ENCODE results near the gene LINC01488. TPM values are rescaled to one million over a fixed set of nuclear protein-coding genes. Genes with fewer than 3 reads are reported as not detected.

The LINC01488 gene
- total and polyA plus RNA-seq, 2 of the 13 experiments (the other 11 are each of a cell fraction or from before 2014, with no cell fraction given), result 0.26 to 0.58 TPM

GRCh38 chr11:69491071-69492031 is 9.9 kb downstream of the LINC01488 start:
- no TSS peak for BruUV-seq (replicated peaks)
- Histone ChIP-seq H3K4me1 (ENCODE audit: insufficient read depth, low read length) (peaks cover 43% of the 10 kb centered on the region), H3K27me3 (ENCODE audit: control insufficient read depth in 1 of 2, insufficient read depth in 2 of 2, low read length in 2 of 2) (no peaks in the 10 kb centered on the region), H3K9ac (ENCODE audit: insufficient read depth, low read depth, low read length) (no peak overlapping the region), H3K79me2 (ENCODE audit: insufficient read depth, low read length) (no peaks in the 10 kb centered on the region), H3K4me2 (ENCODE audit: low read depth, low read length) (no peak overlapping the region), H3K36me3 (replicated peaks in 1 of 2; ENCODE audit: control insufficient read depth in 1 of 2, insufficient read depth in 2 of 2, low read length in 2 of 2) (no peaks in the 10 kb centered on the region), H3K4me3 (replicated peaks in 1 of 3; ENCODE audit: insufficient read depth in 1 of 3, low read depth in 2 of 3, low read length in 3 of 3) (no peak overlapping the region), H4K20me1 (ENCODE audit: insufficient read depth, low read length) (no peaks in the 10 kb centered on the region), H3K9me3 (ENCODE audit: low read length) (no peaks in the 10 kb centered on the region), H3K27ac (ENCODE audit: extremely low read length, insufficient read depth, low read length) (no peak overlapping the region), H2AFZ (ENCODE audit: low read length) (no peak overlapping the region)
- DNase-seq (ENCODE audit: low spot score) (no peak), ATAC-seq (peak; percentile 22; the same call in 2 of the 3 replicates), FAIRE-seq (no peak)
- ChIA-PET POLR2A (no interaction called here), CTCF (ENCODE audit: low intra/inter-chr PET ratio, low total read pairs) (no interaction called here)
- TF ChIP-seq KDM5B (CRISPR knock-in tag; IDR thresholded peaks at IDR 0.05; ENCODE audit: borderline replicate concordance) (no peak), ZNF329 (CRISPR knock-in tag; IDR thresholded peaks at IDR 0.05; ENCODE audit: low read depth) (peak; percentile 80; the same call in 1 of the 2 replicates), RARA (CRISPR knock-in tag; IDR thresholded peaks at IDR 0.05) (0 out of 2 replicates have a peak, but pooled peaks have one; percentile 8), ETV5 (CRISPR knock-in tag; IDR thresholded peaks at IDR 0.05; ENCODE audit: borderline replicate concordance) (0 out of 2 replicates have a peak, but pooled peaks have one; percentile 7)
- in situ Hi-C loops (cut with HindIII; ENCODE audit: extremely low pct_ligation_motif_present, low pct_unique_long_range_greater_than_20kb), result no loop called here
- intact Hi-C loops (cut with micrococcal nuclease; ENCODE audit: unreplicated experiment), result loop anchor here (10.0 kb wide), 1 partner anchor 153 kb away; the partner anchor contains the start of gene CCND1
- WGBS (ENCODE audit: low lambda C conversion rate), result 66% methylated on average over 22 of the region's 22 CpGs

- FAIRE-seq, result no peak
- TF ChIP-seq ZNF12 (CRISPR knock-in tag; IDR thresholded peaks at IDR 0.05) (peak; percentile 93), ARID5B (CRISPR knock-in tag; IDR thresholded peaks at IDR 0.05) (no peak), CBFB (CRISPR knock-in tag; IDR thresholded peaks at IDR 0.05) (no peak), ARNT (IDR thresholded peaks at IDR 0.05) (no peak), MIER2 (CRISPR knock-in tag; IDR thresholded peaks at IDR 0.05) (no peak)
Measured at GRCh38 chr11:69492201-69492991, 10.9 kb downstream of the LINC01488 start.

More at GRCh38 chr11:69492201-69492991, 10.9 kb downstream of the LINC01488 start:
- no peak overlapping the region for H3K4me2 ChIP-seq (ENCODE audit: low read depth, low read length)
- no peaks in the 10 kb centered on the region for H3K36me3 ChIP-seq (replicated peaks in 1 of 2; ENCODE audit: control insufficient read depth in 1 of 2, insufficient read depth in 2 of 2, low read length in 2 of 2)
- in situ Hi-C loops (cut with HindIII; ENCODE audit: extremely low pct_ligation_motif_present, low pct_unique_long_range_greater_than_20kb) (no loop called here), intact Hi-C loops (cut with micrococcal nuclease; ENCODE audit: unreplicated experiment) (loop anchor here (10.0 kb wide), 1 partner anchor 152 kb away; the partner anchor contains the start of gene CCND1)
- no peak overlapping the region for H3K27ac ChIP-seq (ENCODE audit: extremely low read length, insufficient read depth, low read length)
- H3K9ac ChIP-seq (ENCODE audit: insufficient read depth, low read depth, low read length), result no peak overlapping the region
- peak; percentile 43 for DNase-seq (ENCODE audit: low spot score)
- no peak overlapping the region for H2AFZ ChIP-seq (ENCODE audit: low read length)
- no peaks in the 10 kb centered on the region for H3K27me3 ChIP-seq (ENCODE audit: control insufficient read depth in 1 of 2, insufficient read depth in 2 of 2, low read length in 2 of 2)
- ChIA-PET POLR2A (no interaction called here), CTCF (ENCODE audit: low intra/inter-chr PET ratio, low total read pairs) (no interaction called here)
- WGBS (ENCODE audit: low lambda C conversion rate), result 66% methylated on average over 18 of the region's 27 CpGs
- no peak overlapping the region for H3K4me3 ChIP-seq (replicated peaks in 1 of 3; ENCODE audit: insufficient read depth in 1 of 3, low read depth in 2 of 3, low read length in 3 of 3)
- no peaks in the 10 kb centered on the region for H3K9me3 ChIP-seq (ENCODE audit: low read length)
- peaks cover 48% of the 10 kb centered on the region for H3K4me1 ChIP-seq (ENCODE audit: insufficient read depth, low read length)
- H4K20me1 ChIP-seq (ENCODE audit: insufficient read depth, low read length), result no peaks in the 10 kb centered on the region
- no peaks in the 10 kb centered on the region for H3K79me2 ChIP-seq (ENCODE audit: insufficient read depth, low read length)
- no peak for ATAC-seq
- no TSS peak for BruUV-seq (replicated peaks)
